ENCODE measurements around the gene FKBP8. TPM values are rescaled to one million over a fixed set of nuclear protein-coding genes. Genes with fewer than 3 reads are reported as not detected.

Gene FKBP8
- total RNA-seq, 4 donors from 2014 or later: 139 to 273 (median 205) TPM

DNA sequence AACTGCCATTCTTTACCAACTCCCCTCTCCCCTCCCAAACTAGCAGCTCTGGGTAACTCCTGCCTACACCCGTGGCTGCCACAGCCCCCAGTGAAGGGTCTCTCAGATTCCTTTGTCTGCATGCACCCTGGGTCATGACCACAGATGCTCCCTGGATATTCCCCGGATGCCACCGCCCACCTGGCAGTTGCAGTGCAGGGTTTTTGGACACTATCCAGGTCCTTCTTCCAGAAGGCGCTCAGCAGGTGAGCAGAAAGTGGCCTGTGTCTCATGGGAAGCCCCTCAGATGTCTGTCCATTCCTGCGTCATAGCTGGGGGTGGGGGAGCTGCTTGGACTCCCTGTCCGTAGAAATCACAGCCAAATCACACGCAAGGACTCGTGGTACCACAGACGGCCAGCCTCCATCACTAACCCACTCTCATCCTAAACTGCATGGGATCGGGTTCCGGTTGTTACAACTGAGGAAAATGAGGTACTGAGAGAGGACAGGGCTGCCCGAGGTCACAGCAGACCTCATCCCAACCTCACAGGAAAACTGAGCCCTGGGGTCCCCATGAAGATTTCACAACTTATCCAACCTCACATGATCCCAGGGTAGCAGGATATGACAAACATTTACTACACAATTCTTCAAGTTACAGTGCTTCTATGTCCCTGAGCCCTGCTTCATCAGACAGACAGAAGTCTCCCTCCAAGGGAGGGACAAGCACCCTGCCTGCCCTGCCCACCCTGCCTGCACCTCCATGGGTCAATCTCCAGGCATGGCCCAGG lies 60.1 kb downstream of the FKBP8 start:
- Histone ChIP-seq H3K9me3 (no peaks in the 10 kb centered on the region), H3K27me3 (no peaks in the 10 kb centered on the region), H3K4me3 (no peak overlapping the region), H3K27ac (no peak overlapping the region), H3K4me1 (peaks cover 0 to 13% of the 10 kb centered on the region in 2 donors), H3K36me3 (no peaks in the 10 kb centered on the region)
- intact Hi-C loops (cut with DNase I; ENCODE audit: low total_unique reads): no loop called here
- DNase-seq: no peak
- no peak for TF ChIP-seq CTCF (IDR thresholded peaks at IDR 0.05)
- TF ChIP-seq POLR2A (IDR thresholded peaks at IDR 0.05): no peak

Other genes with a start within 250 kb of the FKBP8 start
- gene LSM4, start 220.5 kb downstream of the FKBP8 start, total RNA-seq: 100 to 1,000 TPM in 1 of 4 donors, 10 to 100 TPM in 2, 1 to 10 TPM in 1; 8.8 to 120 (median 64.2) TPM
- 10 to 100 TPM; 21.2 to 67.9 (median 38.1) TPM for gene PGPEP1, start 203.0 kb downstream of the FKBP8 start, total RNA-seq
- 10 to 100 TPM in 1 of 4 donors, 1 to 10 TPM in 1, under 1 TPM in 2; 0.41 to 13.1 (median 1.6) TPM for gene GDF15, start 157.4 kb downstream of the FKBP8 start, total RNA-seq
- gene LRRC25, start 146.0 kb downstream of the FKBP8 start, total RNA-seq: 1 to 10 TPM in 2 of 4 donors, under 1 TPM in 1, not detected in 1; 0.51 to 2.3 (median 1.9) TPM
- gene SSBP4, start 124.2 kb downstream of the FKBP8 start, total RNA-seq: 100 to 1,000 TPM in 1 of 4 donors, 10 to 100 TPM in 3; 23.6 to 105 (median 54.8) TPM
- 100 to 1,000 TPM in 2 of 4 donors, 10 to 100 TPM in 2; 56.8 to 152 (median 106) TPM for gene ISYNA1, start 105.4 kb downstream of the FKBP8 start, total RNA-seq
- 10 to 100 TPM in 3 of 4 donors, 1 to 10 TPM in 1; 4.1 to 43.5 (median 21.7) TPM for gene ELL, start 21.5 kb downstream of the FKBP8 start, total RNA-seq
- gene KXD1, start 14.3 kb upstream of the FKBP8 start, total RNA-seq: 100 to 1,000 TPM in 1 of 4 donors, 10 to 100 TPM in 3; 30.3 to 113 (median 82.5) TPM
- 1,000 to 10,000 TPM in 2 of 4 donors, 100 to 1,000 TPM in 2; 295 to 1,369 (median 721) TPM for gene UBA52, start 28.3 kb upstream of the FKBP8 start, total RNA-seq
- 100 to 1,000 TPM in 1 of 4 donors, 10 to 100 TPM in 3; 29.7 to 295 (median 74.2) TPM for gene REX1BD, start 45.2 kb upstream of the FKBP8 start, total RNA-seq
- under 1 TPM in 3 of 4 donors, not detected in 1; 0.26 to 0.69 (median 0.67) TPM for gene CRLF1, start 63.2 kb upstream of the FKBP8 start, total RNA-seq
- 1 to 10 TPM in 1 of 4 donors, under 1 TPM in 1, not detected in 2; 0.26 to 7.5 TPM for gene TMEM59L, start 69.3 kb upstream of the FKBP8 start, total RNA-seq
- 10 to 100 TPM in 1 of 4 donors, 1 to 10 TPM in 3; 3.8 to 22.2 (median 6.9) TPM for gene KLHL26, start 93.5 kb upstream of the FKBP8 start, total RNA-seq
- 10 to 100 TPM in 1 of 4 donors, 1 to 10 TPM in 3; 2.4 to 17.5 (median 6.7) TPM for gene CRTC1, start 140.1 kb upstream of the FKBP8 start, total RNA-seq
- under 1 TPM in 1 of 4 donors, not detected in 3; 0.76 TPM for gene COMP, start 247.7 kb upstream of the FKBP8 start, total RNA-seq